GM19099 (cell line): ENCODE data around the gene CRCP.
A peak's percentile ranks its signal among the peaks of the same experiment; 100 is the strongest.

Source experiments
- POLR2A ChIP-seq: IDR thresholded peaks from 3 replicates; pipeline ENCODE4 v1.6.1; 2011; ENCODE audit warnings: low read depth; ENCODE audit not compliant: insufficient read length; ENCODE audit errors: extremely low read depth

CRCP gene

GRCh38 chr7:66114743-66115649 is at the start of gene CRCP:
Gene CRCP (plus strand): TSS chr7:66114847. CDS start chr7:66114963, 116 bp downstream.
- peak; percentile 92 for TF ChIP-seq POLR2A

DNA sequence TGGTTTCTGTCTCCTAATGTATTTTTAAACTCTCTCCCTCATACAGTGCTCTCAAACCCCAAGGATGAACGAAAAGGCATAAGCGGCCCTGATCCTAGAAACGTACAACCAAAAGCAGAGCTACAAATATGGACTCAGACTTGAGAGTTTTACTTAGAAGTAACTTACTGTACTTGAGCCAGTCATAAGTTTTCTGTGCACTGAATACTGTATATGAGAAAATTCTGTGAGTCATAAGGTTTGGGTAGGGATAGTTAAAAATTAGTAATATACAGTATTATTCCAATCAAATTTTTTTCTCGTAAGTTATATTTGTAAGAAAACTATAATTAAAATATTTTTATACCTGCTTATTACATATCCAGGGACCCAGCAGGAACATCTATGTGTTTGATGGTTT is 44.9 kb upstream of the CRCP start:
- no peak for TF ChIP-seq POLR2A

- no peak for TF ChIP-seq POLR2A
Measured at GRCh38 chr7:66070222-66070621, 44.4 kb upstream of the CRCP start.

DNA sequence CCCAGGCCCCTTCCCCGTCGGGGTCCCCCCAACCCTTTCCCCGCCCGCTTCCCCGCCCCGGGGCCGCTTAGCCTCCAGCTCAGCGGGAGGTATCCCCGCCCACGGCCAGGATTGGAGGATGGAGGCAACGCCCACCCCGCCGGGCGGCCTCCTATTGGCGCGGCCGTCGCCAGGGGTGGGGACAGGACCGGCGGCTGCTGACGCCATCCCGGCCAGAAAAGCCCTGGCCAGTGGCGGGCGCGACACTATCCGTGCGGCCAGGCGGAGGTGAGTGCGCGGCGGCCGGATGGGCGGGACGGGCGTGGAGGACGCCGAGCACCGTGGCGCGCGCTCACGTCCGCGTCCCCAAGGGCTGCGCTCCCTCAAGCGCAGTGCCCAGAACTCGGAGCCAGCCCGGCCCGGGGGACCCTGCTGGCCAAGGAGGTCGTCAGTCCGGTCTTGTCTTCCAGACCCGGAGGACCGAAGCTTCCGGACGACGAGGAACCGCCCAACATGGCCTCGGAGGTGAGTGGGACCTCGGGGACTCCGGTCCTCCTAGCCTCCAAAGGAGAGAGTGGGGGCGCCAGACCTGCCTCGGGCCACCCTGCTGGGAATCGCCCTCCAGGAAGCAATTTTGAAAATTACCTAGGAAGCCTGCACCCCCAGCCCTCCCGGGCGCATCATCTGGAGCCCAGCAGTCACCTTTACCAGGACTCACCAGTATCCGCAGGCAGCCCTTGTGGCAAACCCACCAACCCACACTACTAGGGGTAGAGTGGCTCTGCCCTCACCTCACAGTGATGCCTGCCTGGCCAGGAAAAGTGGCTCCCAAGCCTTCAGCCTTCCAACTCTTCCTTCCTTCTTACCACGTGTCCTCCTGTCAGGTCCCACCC is 38.8 kb upstream of the CRCP start, which contains the start of gene ASL:
ASL (plus strand) TSS at position 230 of the 872 bp plus-strand sequence; CDS start at position 493, 263 bp downstream.
- peak; percentile 91 for TF ChIP-seq POLR2A

- no peak for TF ChIP-seq POLR2A
Measured at GRCh38 chr7:66076462-66077329, 38.0 kb upstream of the CRCP start.

- TF ChIP-seq POLR2A, result no peak
Measured at GRCh38 chr7:66078067-66078466, 36.6 kb upstream of the CRCP start.

- no peak for TF ChIP-seq POLR2A
Measured at GRCh38 chr7:66082083-66082482, 32.6 kb upstream of the CRCP start.

- TF ChIP-seq POLR2A, result no peak
Measured at GRCh38 chr7:66082886-66083415, 31.7 kb upstream of the CRCP start.

- no peak for TF ChIP-seq POLR2A
Measured at GRCh38 chr7:66083677-66084076, 31.0 kb upstream of the CRCP start.

DNA sequence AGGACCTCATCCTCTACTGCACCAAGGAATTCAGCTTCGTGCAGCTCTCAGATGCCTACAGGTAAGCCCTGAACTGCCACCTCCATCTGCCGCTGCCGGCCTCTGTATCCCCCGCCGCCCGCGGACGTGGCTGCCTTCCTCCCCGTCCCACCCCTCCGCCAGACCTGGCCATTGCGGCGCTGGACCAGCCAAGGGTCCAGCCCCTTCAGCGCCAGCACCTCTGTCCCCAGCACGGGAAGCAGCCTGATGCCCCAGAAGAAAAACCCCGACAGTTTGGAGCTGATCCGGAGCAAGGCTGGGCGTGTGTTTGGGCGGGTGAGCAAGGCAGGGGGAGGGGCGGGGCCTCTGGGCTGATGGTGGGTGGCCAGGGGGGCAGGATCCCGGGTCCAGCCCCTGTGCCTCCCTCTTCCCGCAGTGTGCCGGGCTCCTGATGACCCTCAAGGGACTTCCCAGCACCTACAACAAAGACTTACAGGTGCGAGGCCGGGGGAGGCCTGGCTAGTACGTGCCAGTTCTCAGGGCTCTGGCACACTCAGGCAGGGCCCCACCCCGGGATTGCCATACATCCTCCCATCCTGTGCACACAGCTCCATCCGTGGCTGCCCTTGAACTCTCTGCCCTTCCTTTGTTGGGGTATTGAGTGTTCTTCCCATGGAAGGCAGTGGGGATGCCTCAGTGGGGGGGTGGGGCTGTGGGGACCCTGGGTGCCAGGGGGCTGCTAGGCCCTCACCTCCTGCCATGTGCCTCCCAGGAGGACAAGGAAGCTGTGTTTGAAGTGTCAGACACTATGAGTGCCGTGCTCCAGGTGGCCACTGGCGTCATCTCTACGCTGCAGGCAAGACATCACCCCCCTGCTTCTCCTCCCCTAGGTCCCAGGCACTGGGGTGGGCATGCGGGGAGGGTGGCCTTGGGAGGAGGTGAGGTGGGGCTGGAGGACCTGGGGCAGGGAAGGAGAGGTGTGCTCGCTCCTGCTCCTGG is 25.5 kb upstream of the CRCP start:
- no peak for TF ChIP-seq POLR2A

GRCh38 chr7:66092654-66093053 is 22.0 kb upstream of the CRCP start:
- no peak for TF ChIP-seq POLR2A

GRCh38 chr7:66095010-66095409 is 19.6 kb upstream of the CRCP start:
- TF ChIP-seq POLR2A, result no peak

DNA sequence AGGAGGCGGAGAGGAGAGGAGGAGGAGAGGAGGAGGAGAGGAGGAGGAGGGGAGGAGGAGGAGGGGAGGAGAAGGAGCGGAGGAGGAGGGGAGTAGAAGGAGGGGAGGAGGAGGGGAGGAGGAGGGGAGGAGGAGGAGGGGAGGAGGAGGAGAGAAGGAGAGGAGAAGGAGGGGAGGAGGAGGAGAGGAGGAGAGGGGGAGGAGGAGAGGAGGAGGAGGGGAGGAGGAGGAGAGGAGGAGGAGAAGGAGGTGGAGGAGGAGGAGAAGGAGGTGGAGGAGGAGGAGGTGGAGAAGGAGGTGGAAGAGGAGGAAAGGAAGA is 15.5 kb upstream of the CRCP start:
- no peak for TF ChIP-seq POLR2A
